B cell (primary cell): ENCODE measurements around the gene FBXO7. TPM values are rescaled to one million over a fixed set of nuclear protein-coding genes. Genes with fewer than 3 reads are reported as not detected.

Source experiments
- ATAC-seq: fragments of 200-7000 bp; cut with Tn5 transposase; one replicate; pipeline ENCODE4 v1.10.0; 2021; ENCODE audit warnings: low read depth, mild to moderate bottlenecking, moderate number of reproducible peaks, moderate library complexity
- CTCF ChIA-PET: fragments of 350-600 bp; sonication (Branson Sonifier 250); formaldehyde crosslinking; loops from one replicate; lab custom pipeline; 2021; ENCODE audit warnings: antibody characterized with exemption, inconsistent platforms; lab: Charles Lee
- POLR2A ChIA-PET: fragments of 350-600 bp; sonication (Branson Sonifier 250); formaldehyde crosslinking; loops from one replicate; lab custom pipeline; 2021; ENCODE audit warnings: antibody characterized with exemption; lab: Charles Lee
- DNase-seq: peaks from one replicate; pipeline ENCODE4 v3.0.0; 2013
- H2AFZ ChIP-seq: 2 replicates; pipeline ENCODE4 v1.6.1; 2012; ENCODE audit warnings: mild to moderate bottlenecking, low read depth, low read length; ENCODE audit not compliant: insufficient read depth, poor library complexity, severe bottlenecking
- H3K27ac ChIP-seq, 2 donors: 1 replicate in 1 of 2; 2 replicates in 1 of 2; pipeline ENCODE4 v1.5.1; 2012 to 2013; ENCODE audit warnings: low read length in 2 of 2, mild to moderate bottlenecking in 2 of 2, moderate library complexity in 1 of 2
- H3K27me3 ChIP-seq, 4 experiments: fragments of 200-600 bp in 1 of 4; sonication (generic) in 1 of 4; replicated peaks in 1 of 4; 1 replicate in 2 of 4; 2 replicates in 2 of 4; pipeline versions ENCODE4 v1.6.1 to v1.7.0; 2013 to 2016; ENCODE audit warnings: low read length in 3 of 4, mild to moderate bottlenecking in 2 of 4, mixed read lengths in 1 of 4, moderate library complexity in 1 of 4; ENCODE audit not compliant: insufficient read depth in 4 of 4, control insufficient read depth in 3 of 4; ENCODE audit errors: control extremely low read depth in 1 of 4
- H3K36me3 ChIP-seq, 2 experiments: replicated peaks in 1 of 2; 1 replicate in 1 of 2; 2 replicates in 1 of 2; pipeline versions ENCODE4 v1.6.1 to v1.7.1; 2013; ENCODE audit warnings: low read length in 1 of 2; ENCODE audit not compliant: insufficient read depth in 2 of 2, control insufficient read depth in 1 of 2; ENCODE audit errors: control extremely low read depth in 1 of 2, extremely low read depth in 1 of 2
- H3K4me1 ChIP-seq, 2 donors: fragments of 200-600 bp in 1 of 2; sonication (generic) in 1 of 2; 1 replicate in 1 of 2; 2 replicates in 1 of 2; pipeline versions ENCODE4 v1.5.1 to v1.6.1; 2013 to 2017; ENCODE audit warnings: low read length in 2 of 2; ENCODE audit not compliant: control insufficient read depth in 2 of 2, insufficient read depth in 2 of 2
- H3K4me2 ChIP-seq: replicated peaks from 2 replicates; pipeline ENCODE3; 2012; ENCODE audit warnings: mild to moderate bottlenecking, low read depth, low read length; ENCODE audit not compliant: poor library complexity, severe bottlenecking
- H3K4me3 ChIP-seq, 5 experiments: fragments of 200-600 bp in 1 of 5; sonication (generic) in 1 of 5; 1 replicate in 3 of 5; 2 replicates in 2 of 5; pipeline versions ENCODE4 v1.5.1 to v1.7.0; 2011 to 2016; ENCODE audit warnings: low read length in 4 of 5, mild to moderate bottlenecking in 4 of 5, low read depth in 2 of 5, control low read depth in 1 of 5, moderate library complexity in 1 of 5; ENCODE audit not compliant: insufficient read depth in 1 of 5; ENCODE audit errors: control extremely low read depth in 1 of 5, extremely low read depth in 1 of 5
- H3K79me2 ChIP-seq: fragments of 200-600 bp; sonication (generic); one replicate; pipeline ENCODE4 v1.6.0; 2016; ENCODE audit warnings: low read length; ENCODE audit not compliant: control insufficient read depth, insufficient read depth
- H3K9ac ChIP-seq: fragments of 200-600 bp; sonication (generic); 2 replicates; pipeline ENCODE4 v1.6.1; 2017; ENCODE audit warnings: mild to moderate bottlenecking, low read length, moderate library complexity
- H3K9me3 ChIP-seq, 3 donors: one replicate each; pipeline versions ENCODE4 v1.6.1 to v1.7.1; 2013; ENCODE audit warnings: low read length in 2 of 3; ENCODE audit not compliant: control insufficient read depth in 2 of 3, insufficient read depth in 1 of 3; ENCODE audit errors: control extremely low read depth in 1 of 3
- H4K20me1 ChIP-seq: 2 replicates; pipeline ENCODE4 v1.6.0; 2012; ENCODE audit warnings: mild to moderate bottlenecking, low read length; ENCODE audit not compliant: insufficient read depth, control insufficient read depth, poor library complexity, severe bottlenecking
- H3K27ac Mint-ChIP-seq: one replicate; pipeline ENCODE4 v1.8.0; 2021; ENCODE audit warnings: mixed read lengths
- H3K27me3 Mint-ChIP-seq: one replicate; pipeline ENCODE4 v1.8.0; 2021; ENCODE audit warnings: mixed read lengths
- H3K4me1 Mint-ChIP-seq: one replicate; pipeline ENCODE4 v1.8.0; 2021; ENCODE audit warnings: mixed read lengths
- H3K4me3 Mint-ChIP-seq: one replicate; pipeline ENCODE4 v1.8.0; 2021; ENCODE audit warnings: mixed read lengths
- H3K9me3 Mint-ChIP-seq: one replicate; pipeline ENCODE4 v1.8.0; 2022; ENCODE audit warnings: mixed read lengths; ENCODE audit not compliant: insufficient read depth
- EZH2 ChIP-seq: IDR thresholded peaks from 2 replicates; pipeline ENCODE4 v1.6.1; 2012; ENCODE audit warnings: borderline replicate concordance, low read depth, mild to moderate bottlenecking, moderate library complexity, low read length; ENCODE audit not compliant: insufficient read depth, poor library complexity, severe bottlenecking
- WGBS: methylation state at CpG from one replicate; pipeline ENCODE4 v1.1.5; 2013; ENCODE audit warnings: missing lambda C conversion rate; ENCODE audit not compliant: insufficient coverage; 5-methylcytosine and 5-hydroxymethylcytosine counted together
- intact Hi-C: fragments of 100-400 bp; cut with micrococcal nuclease; formaldehyde crosslinking; loops from one replicate; pipeline ENCODE4 v1.10.0; 2022
- polyA plus RNA-seq: library from polyadenylated mRNA; depleted of rRNA; stranded (reverse); fragments of >200 nt; gene quantifications from 2 replicates; pipeline ENCODE4 v1.2.3, GENCODE V29; 2012
- total RNA-seq, 2 donors: library from RNA; stranded (reverse); fragments of 120-200 nt in 1 of 2; gene quantifications; 1 replicate in 1 of 2; 2 replicates in 1 of 2; pipeline versions ENCODE4 v1.2.3 to v1.2.4, GENCODE V29; 2013 to 2022
- TF ChIP-seq, protein P1 (sequence below): fragments of 200-600 bp; IDR thresholded peaks from one replicate; pipeline ENCODE4 v1.8.0; 2022; ENCODE audit warnings: antibody characterized with exemption, mild to moderate bottlenecking

Gene FBXO7
- total and polyA plus RNA-seq, 2 donors (not counting 1 experiment from before 2014, with no cell fraction given): 66.2 to 106 TPM

DNA sequence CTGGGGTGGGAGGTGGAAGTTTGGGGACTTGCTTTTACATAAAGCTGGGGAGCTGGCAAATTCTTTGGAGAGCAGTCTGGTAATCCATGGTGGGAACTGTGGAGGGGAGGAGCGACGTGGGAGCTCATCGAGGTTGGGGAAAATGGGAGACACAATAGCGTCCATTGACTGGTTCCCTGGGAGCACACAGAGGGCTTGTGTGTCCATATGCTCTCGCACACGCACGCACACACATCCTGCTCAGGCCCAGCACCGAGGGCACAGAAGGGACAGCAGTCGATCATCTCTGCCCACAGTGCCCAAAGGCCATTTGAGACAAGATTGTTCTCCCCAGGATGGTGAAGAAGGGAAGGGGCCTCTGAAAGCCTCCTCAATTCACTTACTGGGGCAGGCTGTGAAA lies 53.7 kb downstream of the FBXO7 start:
- peaks cover 12% of the 10 kb centered on the region for H3K27me3 Mint-ChIP-seq
- Histone ChIP-seq H3K4me1 (no peaks in the 10 kb centered on the region), H3K4me3 (no peak overlapping the region), H3K79me2 (no peaks in the 10 kb centered on the region), H3K9me3 (no peaks in the 10 kb centered on the region), H3K4me2 (no peak overlapping the region), H2AFZ (no peak overlapping the region), H3K27ac (no peak overlapping the region), H3K9ac (no peak overlapping the region), H4K20me1 (no peaks in the 10 kb centered on the region), H3K27me3 (no peaks in the 10 kb centered on the region), H3K36me3 (no peaks in the 10 kb centered on the region)
- no peak for DNase-seq
- intact Hi-C loops: loop anchor here (2.0 kb wide), 1 partner anchor 472 kb away; no protein-coding TSS in a partner anchor
- no peak overlapping the region for H3K4me3 Mint-ChIP-seq
- H3K27ac Mint-ChIP-seq: no peak overlapping the region
- no peaks in the 10 kb centered on the region for H3K4me1 Mint-ChIP-seq
- H3K9me3 Mint-ChIP-seq: no peaks in the 10 kb centered on the region
- 97% methylated on average over 9 of the region's 9 CpGs for WGBS
- no peak for ATAC-seq
- ChIA-PET CTCF (interaction anchor here (0.8 to 1.8 kb wide), 4 partner anchors 94 to 681 kb away, joined by 3 to 6 read pairs (median 4); no protein-coding TSS in a partner anchor), POLR2A (no interaction called here)
- TF ChIP-seq, protein P1, sequence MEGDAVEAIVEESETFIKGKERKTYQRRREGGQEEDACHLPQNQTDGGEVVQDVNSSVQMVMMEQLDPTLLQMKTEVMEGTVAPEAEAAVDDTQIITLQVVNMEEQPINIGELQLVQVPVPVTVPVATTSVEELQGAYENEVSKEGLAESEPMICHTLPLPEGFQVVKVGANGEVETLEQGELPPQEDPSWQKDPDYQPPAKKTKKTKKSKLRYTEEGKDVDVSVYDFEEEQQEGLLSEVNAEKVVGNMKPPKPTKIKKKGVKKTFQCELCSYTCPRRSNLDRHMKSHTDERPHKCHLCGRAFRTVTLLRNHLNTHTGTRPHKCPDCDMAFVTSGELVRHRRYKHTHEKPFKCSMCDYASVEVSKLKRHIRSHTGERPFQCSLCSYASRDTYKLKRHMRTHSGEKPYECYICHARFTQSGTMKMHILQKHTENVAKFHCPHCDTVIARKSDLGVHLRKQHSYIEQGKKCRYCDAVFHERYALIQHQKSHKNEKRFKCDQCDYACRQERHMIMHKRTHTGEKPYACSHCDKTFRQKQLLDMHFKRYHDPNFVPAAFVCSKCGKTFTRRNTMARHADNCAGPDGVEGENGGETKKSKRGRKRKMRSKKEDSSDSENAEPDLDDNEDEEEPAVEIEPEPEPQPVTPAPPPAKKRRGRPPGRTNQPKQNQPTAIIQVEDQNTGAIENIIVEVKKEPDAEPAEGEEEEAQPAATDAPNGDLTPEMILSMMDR: no peak
- TF ChIP-seq EZH2: no peak
